PC-9 (cell line): ENCODE measurements around the gene MYO1B. TPM values are rescaled to one million over a fixed set of nuclear protein-coding genes. Genes with fewer than 3 reads are reported as not detected.

Source experiments
- BruUV-seq: library from RNA; stranded (reverse); fragments of 400-500 nt; replicated peaks from 2 replicates; lab custom pipeline; 2021; lab: Mats Ljungman, UMichigan
- CTCF ChIA-PET: fragments of 300-600 bp; sonication (Branson Sonifier 250); formaldehyde crosslinking; loops from one replicate; lab custom pipeline; 2022; ENCODE audit warnings: antibody characterized with exemption; lab: Charles Lee
- POLR2A ChIA-PET: fragments of 300-600 bp; sonication (Branson Sonifier 250); formaldehyde crosslinking; loops from one replicate; lab custom pipeline; 2022; ENCODE audit warnings: antibody characterized with exemption; ENCODE audit not compliant: unreplicated experiment; lab: Charles Lee
- DNase-seq, 2 experiments: peaks; one replicate each; pipeline versions ENCODE4 v3.0.0 to v3.0.0-alpha.2; 2015 to 2022; ENCODE audit warnings: mixed read lengths in 1 of 2
- H2AFZ ChIP-seq: fragments of 200-600 bp; sonication (generic); 2 replicates; pipeline ENCODE4 v1.8.1; 2017; ENCODE audit warnings: antibody characterized with exemption
- H3F3A ChIP-seq: fragments of 200-600 bp; sonication (generic); 2 replicates; pipeline ENCODE4 v1.8.1; 2017; ENCODE audit warnings: antibody characterized with exemption, mild to moderate bottlenecking, low read depth; ENCODE audit not compliant: insufficient read depth
- H3K27ac ChIP-seq: fragments of 200-600 bp; sonication (generic); 2 replicates; pipeline ENCODE4 v1.6.1; 2016; ENCODE audit warnings: mixed run types
- H3K27me3 ChIP-seq: fragments of 200-600 bp; sonication (generic); 2 replicates; pipeline ENCODE4 v1.6.1; 2016; ENCODE audit warnings: low read depth, mixed run types; ENCODE audit not compliant: insufficient read depth
- H3K36me3 ChIP-seq: fragments of 200-600 bp; sonication (generic); 2 replicates; pipeline ENCODE4 v1.6.1; 2016; ENCODE audit warnings: low read depth, mixed run types
- H3K4me1 ChIP-seq: fragments of 200-600 bp; sonication (generic); replicated peaks from 2 replicates; pipeline ENCODE4 v1.6.1; 2016; ENCODE audit warnings: mixed run types; ENCODE audit not compliant: insufficient read depth
- H3K4me2 ChIP-seq: fragments of 200-600 bp; sonication (generic); 2 replicates; pipeline ENCODE4 v1.6.1; 2017; ENCODE audit warnings: mixed run types
- H3K4me3 ChIP-seq: fragments of 200-600 bp; sonication (generic); 2 replicates; pipeline ENCODE4 v1.6.1; 2016; ENCODE audit warnings: mixed run types
- H3K79me2 ChIP-seq: fragments of 200-600 bp; sonication (generic); 2 replicates; pipeline ENCODE4 v1.6.1; 2017; ENCODE audit warnings: low read depth, mixed run types
- H3K9me2 ChIP-seq: fragments of 200-600 bp; sonication (generic); 2 replicates; pipeline ENCODE4 v1.8.1; 2017; ENCODE audit warnings: mild to moderate bottlenecking; ENCODE audit not compliant: insufficient read depth
- H3K9me3 ChIP-seq: fragments of 200-600 bp; sonication (generic); 2 replicates; pipeline ENCODE4 v1.8.1; 2016; ENCODE audit warnings: low read depth; ENCODE audit not compliant: insufficient read depth
- H4K20me1 ChIP-seq: fragments of 200-600 bp; sonication (generic); 2 replicates; pipeline ENCODE4 v1.8.1; 2017; ENCODE audit not compliant: insufficient read depth
- EZH2 ChIP-seq: fragments of 200-600 bp; sonication (generic); IDR thresholded peaks from 2 replicates; pipeline ENCODE4 v1.8.0; 2017; ENCODE audit warnings: antibody characterized with exemption, low read depth
- intact Hi-C: fragments of 100-400 bp; cut with micrococcal nuclease; formaldehyde crosslinking; loops from one replicate; pipeline ENCODE4 v1.10.0; 2022; ENCODE audit not compliant: unreplicated experiment
- total RNA-seq: library from RNA; stranded (reverse); gene quantifications from 2 replicates; pipeline ENCODE4 v1.2.3, GENCODE V29; 2021
- TF ChIP-seq, protein P1 (sequence below): fragments of 200-600 bp; sonication (generic); conservative IDR thresholded peaks from 2 replicates; pipeline ENCODE4 v1.6.1; 2017; ENCODE audit warnings: mixed run types, antibody characterized with exemption, mild to moderate bottlenecking, moderate library complexity

MYO1B gene
- total RNA-seq, 1 experiment from 2014 or later: 55.0 TPM

DNA sequence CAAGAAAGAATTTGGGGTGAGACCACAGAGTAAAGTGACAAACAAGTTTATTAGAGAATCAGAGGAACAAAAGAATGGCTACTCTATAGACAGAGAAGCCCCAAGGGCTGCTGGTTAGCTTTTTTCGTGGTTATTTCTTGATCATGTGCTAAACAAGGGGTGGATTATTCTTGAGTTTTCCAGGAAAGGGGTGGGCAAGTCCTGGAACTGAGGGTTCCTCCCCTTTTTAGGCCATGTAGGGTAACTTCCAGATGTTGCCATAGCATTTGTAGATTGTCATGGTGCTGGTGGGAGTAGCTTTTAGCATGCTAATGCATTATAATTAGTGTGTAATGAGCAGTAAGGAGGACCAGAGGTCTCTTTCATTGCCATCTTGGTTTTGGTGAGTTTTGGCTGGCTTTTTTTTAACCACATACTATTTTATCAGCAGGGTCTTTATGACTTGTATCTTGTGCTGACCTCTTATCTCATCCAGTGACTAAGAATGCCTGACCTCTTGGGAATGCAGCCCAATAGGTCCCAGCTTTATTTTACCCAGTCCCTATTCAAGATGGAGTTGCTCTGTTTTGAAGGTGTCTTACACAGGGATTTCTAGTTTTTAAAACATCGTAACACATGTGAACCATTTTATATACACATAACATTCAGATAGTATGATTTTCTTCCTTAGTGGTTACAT lies 77.8 kb downstream of the MYO1B start:
- Histone ChIP-seq H3K9me3 (peaks cover 4% of the 10 kb centered on the region; the same call in 1 of the 2 replicates), H3K9me2 (no peaks in the 10 kb centered on the region), H3K4me2 (peak overlapping the region; percentile 59), H3K27me3 (no peaks in the 10 kb centered on the region), H3F3A (peaks cover 25% of the 10 kb centered on the region), H3K36me3 (0 out of 2 replicates have a peak, but pooled peaks cover 4% of the 10 kb centered on the region), H3K4me3 (no peak overlapping the region), H4K20me1 (no peaks in the 10 kb centered on the region), H2AFZ (no peak overlapping the region), H3K4me1 (peaks cover 49% of the 10 kb centered on the region), H3K79me2 (peaks cover 19% of the 10 kb centered on the region; the same call in 1 of the 2 replicates), H3K27ac (peak overlapping the region; percentile 76)
- TF ChIP-seq EZH2: no peak
- TF ChIP-seq, protein P1, sequence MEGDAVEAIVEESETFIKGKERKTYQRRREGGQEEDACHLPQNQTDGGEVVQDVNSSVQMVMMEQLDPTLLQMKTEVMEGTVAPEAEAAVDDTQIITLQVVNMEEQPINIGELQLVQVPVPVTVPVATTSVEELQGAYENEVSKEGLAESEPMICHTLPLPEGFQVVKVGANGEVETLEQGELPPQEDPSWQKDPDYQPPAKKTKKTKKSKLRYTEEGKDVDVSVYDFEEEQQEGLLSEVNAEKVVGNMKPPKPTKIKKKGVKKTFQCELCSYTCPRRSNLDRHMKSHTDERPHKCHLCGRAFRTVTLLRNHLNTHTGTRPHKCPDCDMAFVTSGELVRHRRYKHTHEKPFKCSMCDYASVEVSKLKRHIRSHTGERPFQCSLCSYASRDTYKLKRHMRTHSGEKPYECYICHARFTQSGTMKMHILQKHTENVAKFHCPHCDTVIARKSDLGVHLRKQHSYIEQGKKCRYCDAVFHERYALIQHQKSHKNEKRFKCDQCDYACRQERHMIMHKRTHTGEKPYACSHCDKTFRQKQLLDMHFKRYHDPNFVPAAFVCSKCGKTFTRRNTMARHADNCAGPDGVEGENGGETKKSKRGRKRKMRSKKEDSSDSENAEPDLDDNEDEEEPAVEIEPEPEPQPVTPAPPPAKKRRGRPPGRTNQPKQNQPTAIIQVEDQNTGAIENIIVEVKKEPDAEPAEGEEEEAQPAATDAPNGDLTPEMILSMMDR: no peak
- intact Hi-C loops: loop anchor here (1.0 kb wide), 1 partner anchor 12 kb away; no protein-coding TSS in a partner anchor
- DNase-seq: no peak
- no TSS peak for BruUV-seq
- ChIA-PET CTCF (no interaction called here), POLR2A (interaction anchor here (0.7 kb wide), 1 partner anchor 20 kb away, joined by 3 read pairs; no protein-coding TSS in a partner anchor)

DNA sequence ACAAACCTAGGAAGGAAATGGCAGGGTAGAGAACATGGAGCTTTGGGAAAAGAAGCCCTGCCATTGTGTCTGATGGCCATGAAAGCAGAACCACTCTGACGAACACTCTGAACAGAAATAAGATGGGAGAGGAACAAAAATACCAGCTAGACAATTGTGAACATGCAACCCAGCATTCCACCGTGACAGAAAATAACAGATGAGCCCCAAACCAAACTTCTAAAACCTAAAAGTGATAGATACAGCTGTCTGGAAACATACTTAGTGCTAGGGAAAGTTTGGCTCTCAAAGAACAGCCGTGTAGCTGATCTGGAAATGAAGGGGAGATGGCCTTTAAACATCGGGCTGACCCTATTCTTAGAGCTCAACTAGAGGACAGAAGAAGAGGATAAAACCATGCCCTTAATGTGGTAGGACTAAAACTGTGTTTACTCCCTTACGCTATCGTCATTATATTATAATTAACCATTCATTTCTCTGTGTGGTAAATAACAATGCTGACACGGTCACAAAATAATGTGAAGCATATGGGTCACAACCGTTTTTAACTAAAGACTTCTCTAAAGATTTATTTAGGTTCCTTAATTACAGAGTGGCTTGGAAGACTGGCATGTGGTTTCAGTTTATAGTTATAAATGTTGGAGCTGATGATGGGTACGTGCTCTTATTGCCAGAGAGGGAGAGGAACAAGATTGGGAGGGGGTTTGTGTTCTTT lies 80.6 kb downstream of the MYO1B start:
- CTCF ChIA-PET: no interaction called here
- intact Hi-C loops: no loop called here
- Histone ChIP-seq H4K20me1 (no peaks in the 10 kb centered on the region), H3K27me3 (no peaks in the 10 kb centered on the region), H3K9me2 (no peaks in the 10 kb centered on the region), H3K4me1 (peaks cover 29% of the 10 kb centered on the region), H3K4me3 (no peak overlapping the region), H3F3A (peaks cover 25% of the 10 kb centered on the region), H3K27ac (no peak overlapping the region), H3K79me2 (peaks cover 14% of the 10 kb centered on the region; the same call in 1 of the 2 replicates), H3K9me3 (peaks cover 4% of the 10 kb centered on the region; the same call in 1 of the 2 replicates), H3K36me3 (0 out of 2 replicates have a peak, but pooled peaks cover 4% of the 10 kb centered on the region), H2AFZ (no peak overlapping the region), H3K4me2 (no peak overlapping the region)
- no peak for TF ChIP-seq EZH2
- TF ChIP-seq, protein P1: no peak
- BruUV-seq: no TSS peak
- no peak for DNase-seq
- POLR2A ChIA-PET: no interaction called here

DNA sequence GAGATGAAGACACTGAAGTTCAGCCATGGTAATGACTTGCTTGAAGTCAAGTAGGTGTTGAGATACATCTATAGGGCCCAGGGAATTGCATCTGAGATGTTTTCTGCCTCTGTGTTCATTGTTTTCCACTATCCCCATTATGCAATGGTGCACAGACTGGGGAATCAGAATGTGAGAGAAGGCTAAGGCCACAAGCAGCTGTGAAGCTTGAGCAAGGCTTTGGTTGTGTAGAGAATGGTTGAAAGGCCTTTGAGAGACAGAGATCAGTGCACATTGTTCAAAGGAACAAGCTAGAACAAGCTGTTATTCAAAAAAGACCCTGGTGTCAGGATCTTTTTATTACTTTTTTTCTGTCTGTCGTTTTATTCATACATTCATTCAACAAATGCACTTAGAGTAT lies 82.3 kb downstream of the MYO1B start:
- ChIA-PET POLR2A (no interaction called here), CTCF (no interaction called here)
- Histone ChIP-seq H3K9me3 (peaks cover 4% of the 10 kb centered on the region; the same call in 1 of the 2 replicates), H3F3A (peaks cover 10% of the 10 kb centered on the region), H2AFZ (no peak overlapping the region), H3K79me2 (peaks cover 14% of the 10 kb centered on the region; the same call in 1 of the 2 replicates), H4K20me1 (no peaks in the 10 kb centered on the region), H3K36me3 (0 out of 2 replicates have a peak, but pooled peaks cover 4% of the 10 kb centered on the region), H3K27ac (no peak overlapping the region), H3K4me2 (no peak overlapping the region), H3K4me1 (peaks cover 12% of the 10 kb centered on the region), H3K9me2 (no peaks in the 10 kb centered on the region), H3K27me3 (no peaks in the 10 kb centered on the region), H3K4me3 (no peak overlapping the region)
- DNase-seq: no peak
- TF ChIP-seq EZH2: no peak
- TF ChIP-seq, protein P1: no peak
- intact Hi-C loops: no loop called here
- no TSS peak for BruUV-seq
